Neural cell (in vitro differentiated cells): ENCODE measurements around the gene TMEM125. TPM values are rescaled to one million over a fixed set of nuclear protein-coding genes. Genes with fewer than 3 reads are reported as not detected.

Source experiments
- H2AFZ ChIP-seq: fragments of 200-600, 300-800 bp; sonication (generic), shearing (Covaris generic); 2 replicates; pipeline ENCODE4 v1.6.0; 2014; ENCODE audit warnings: low read depth, mild to moderate bottlenecking, antibody characterized with exemption, low read length, moderate library complexity
- H3F3A ChIP-seq: fragments of 200-600 bp; shearing (Covaris generic); 2 replicates; pipeline ENCODE4 v1.6.1; 2016; ENCODE audit warnings: mild to moderate bottlenecking, moderate library complexity, mixed read lengths, antibody characterized with exemption, low read length; ENCODE audit not compliant: insufficient read depth, poor library complexity, severe bottlenecking
- H3K27ac ChIP-seq: fragments of 200-600, 300-800 bp; sonication (generic), shearing (Covaris generic); 2 replicates; pipeline ENCODE4 v1.5.1; 2014; ENCODE audit warnings: mild to moderate bottlenecking, low read length, moderate library complexity
- H3K27me3 ChIP-seq: fragments of 300-800, 200-600 bp; sonication (generic), shearing (Covaris generic); 2 replicates; pipeline ENCODE4 v1.6.0; 2014; ENCODE audit warnings: mild to moderate bottlenecking, low read depth, low read length, moderate library complexity; ENCODE audit not compliant: insufficient read depth
- H3K36me3 ChIP-seq: fragments of 300-800, 200-600 bp; sonication (generic), shearing (Covaris generic); 2 replicates; pipeline ENCODE4 v1.5.1; 2014; ENCODE audit warnings: mild to moderate bottlenecking, antibody characterized with exemption, low read length, moderate library complexity; ENCODE audit not compliant: insufficient read depth
- H3K4me2 ChIP-seq: fragments of 300-800, 200-600 bp; sonication (generic), shearing (Covaris generic); 2 replicates; pipeline ENCODE4 v1.6.0; 2014; ENCODE audit warnings: mild to moderate bottlenecking, low read length
- H3K4me3 ChIP-seq: fragments of 300-800, 200-600 bp; sonication (generic), shearing (Covaris generic); 2 replicates; pipeline ENCODE4 v1.5.1; 2014; ENCODE audit warnings: mild to moderate bottlenecking, low read length, moderate library complexity
- H3K79me2 ChIP-seq: fragments of 200-600 bp; shearing (Covaris generic); replicated peaks from 2 replicates; pipeline ENCODE4 v1.6.0; 2014; ENCODE audit warnings: mild to moderate bottlenecking, low read length, moderate library complexity; ENCODE audit not compliant: insufficient read depth
- H3K9ac ChIP-seq: fragments of 300-800, 200-600 bp; sonication (generic), shearing (Covaris generic); 2 replicates; pipeline ENCODE4 v1.6.1; 2016; ENCODE audit warnings: mild to moderate bottlenecking, low read length, mixed read lengths
- H3K9me2 ChIP-seq: fragments of 200-600 bp; shearing (Covaris generic); 2 replicates; pipeline ENCODE4 v1.6.1; 2016; ENCODE audit warnings: mild to moderate bottlenecking, low read length, mixed read lengths; ENCODE audit not compliant: insufficient read depth
- H3K9me3 ChIP-seq: fragments of 200-600, 300-800 bp; sonication (generic), shearing (Covaris generic); 2 replicates; pipeline ENCODE4 v1.6.1; 2016; ENCODE audit warnings: mild to moderate bottlenecking, mixed run types, low read length, moderate library complexity, mixed read lengths
- H4K20me1 ChIP-seq: fragments of 200-600 bp; shearing (Covaris generic); 2 replicates; pipeline ENCODE4 v1.6.1; 2016; ENCODE audit warnings: mild to moderate bottlenecking, mixed run types; ENCODE audit not compliant: insufficient read depth
- CTCF ChIP-seq: fragments of 450-650 bp; IDR thresholded peaks from 2 replicates; pipeline ENCODE4 v1.5.1; 2014; ENCODE audit warnings: antibody characterized with exemption, mild to moderate bottlenecking, moderate library complexity; ENCODE audit not compliant: poor library complexity, severe bottlenecking
- EP300 ChIP-seq: fragments of 450-650 bp; conservative IDR thresholded peaks from 2 replicates; pipeline ENCODE4 v1.6.1; 2014; ENCODE audit warnings: antibody characterized with exemption, mild to moderate bottlenecking, moderate library complexity; ENCODE audit not compliant: poor library complexity, severe bottlenecking
- EZH2 ChIP-seq: fragments of 200-600, 300-800 bp; shearing (Covaris generic), sonication (generic); IDR thresholded peaks from 2 replicates; pipeline ENCODE4 v1.6.1; 2014; ENCODE audit warnings: antibody characterized with exemption, low read length, borderline replicate concordance, mild to moderate bottlenecking; ENCODE audit not compliant: insufficient read depth, poor library complexity, severe bottlenecking
- MXI1 ChIP-seq: fragments of 450-650 bp; conservative IDR thresholded peaks from 2 replicates; pipeline ENCODE4 v1.6.1; 2014; ENCODE audit warnings: antibody characterized with exemption, mild to moderate bottlenecking; ENCODE audit not compliant: poor library complexity, severe bottlenecking
- POLR2AphosphoS5 ChIP-seq: IDR thresholded peaks from 2 replicates; pipeline ENCODE4 v1.6.1; 2012
- RAD21 ChIP-seq: fragments of 450-650 bp; conservative IDR thresholded peaks from 2 replicates; pipeline ENCODE4 v1.6.1; 2014; ENCODE audit warnings: antibody characterized with exemption, mild to moderate bottlenecking, moderate library complexity
- REST ChIP-seq: IDR thresholded peaks from 2 replicates; pipeline ENCODE4 v1.6.1; 2012; ENCODE audit warnings: borderline replicate concordance
- SMC3 ChIP-seq: fragments of 450-650 bp; conservative IDR thresholded peaks from 2 replicates; pipeline ENCODE4 v1.6.1; 2014; ENCODE audit warnings: antibody characterized with exemption, mild to moderate bottlenecking, moderate library complexity; ENCODE audit not compliant: poor library complexity
- TAF1 ChIP-seq: IDR thresholded peaks from 2 replicates; pipeline ENCODE4 v1.6.1; 2012; ENCODE audit warnings: low read depth
- polyA plus RNA-seq: library from polyadenylated mRNA; depleted of rRNA; stranded (reverse); fragments of >200 nt; gene quantifications from 2 replicates; pipeline ENCODE4 v1.2.3, GENCODE V29; 2014

Gene TMEM125
- polyA plus RNA-seq, 1 donor from 2014 or later, result not detected

- H2AFZ ChIP-seq, result no peak overlapping the region
Measured at GRCh38 chr1:43309405-43310025, 39.7 kb downstream of the TMEM125 start.

GRCh38 chr1:43311521-43311920, 41.7 kb downstream of the TMEM125 start:
- H3K79me2 ChIP-seq, result no peaks in the 10 kb centered on the region
- no peak overlapping the region for H3K4me3 ChIP-seq
- H3K9ac ChIP-seq, result no peak overlapping the region
- no peaks in the 10 kb centered on the region for H3K27me3 ChIP-seq
- H3F3A ChIP-seq, result no peaks in the 10 kb centered on the region
- no peak for TF ChIP-seq REST
- TF ChIP-seq EP300, result no peak
- TF ChIP-seq CTCF, result no peak
- TF ChIP-seq SMC3, result no peak
- TF ChIP-seq RAD21, result no peak
- no peak for TF ChIP-seq MXI1
- no peak for TF ChIP-seq POLR2AphosphoS5
- TF ChIP-seq EZH2, result no peak
- no peak for TF ChIP-seq TAF1
- H3K9me2 ChIP-seq, result no peaks in the 10 kb centered on the region
- no peaks in the 10 kb centered on the region for H3K9me3 ChIP-seq
- H2AFZ ChIP-seq, result no peak overlapping the region
- no peaks in the 10 kb centered on the region for H4K20me1 ChIP-seq
- no peak overlapping the region for H3K4me2 ChIP-seq
- H3K27ac ChIP-seq, result no peak overlapping the region
- H3K36me3 ChIP-seq, result no peaks in the 10 kb centered on the region

More at GRCh38 chr1:43309405-43310025, 39.7 kb downstream of the TMEM125 start:
- H4K20me1 ChIP-seq, result no peaks in the 10 kb centered on the region
- H3K27me3 ChIP-seq, result no peaks in the 10 kb centered on the region
- no peaks in the 10 kb centered on the region for H3K9me3 ChIP-seq
- H3K4me2 ChIP-seq, result no peak overlapping the region
- H3K36me3 ChIP-seq, result no peaks in the 10 kb centered on the region
- H3K79me2 ChIP-seq, result no peaks in the 10 kb centered on the region
- TF ChIP-seq EP300 (no peak), RAD21 (no peak)
- no peak overlapping the region for H3K4me3 ChIP-seq
- H3F3A ChIP-seq, result no peaks in the 10 kb centered on the region
- no peaks in the 10 kb centered on the region for H3K9me2 ChIP-seq
- no peak overlapping the region for H3K27ac ChIP-seq
- H3K9ac ChIP-seq, result no peak overlapping the region

- Histone ChIP-seq H3K4me2 (no peak overlapping the region), H3K79me2 (no peaks in the 10 kb centered on the region), H2AFZ (no peak overlapping the region), H3F3A (no peaks in the 10 kb centered on the region), H3K9me2 (no peaks in the 10 kb centered on the region), H4K20me1 (no peaks in the 10 kb centered on the region), H3K9ac (no peak overlapping the region), H3K9me3 (no peaks in the 10 kb centered on the region), H3K27ac (no peak overlapping the region), H3K4me3 (no peak overlapping the region), H3K36me3 (no peaks in the 10 kb centered on the region), H3K27me3 (no peaks in the 10 kb centered on the region)
- TF ChIP-seq REST (no peak), MXI1 (no peak), SMC3 (no peak), RAD21 (no peak), EZH2 (no peak), CTCF (no peak), POLR2AphosphoS5 (no peak)
Measured at GRCh38 chr1:43312212-43312623, 42.4 kb downstream of the TMEM125 start.
